DND-41 (cell line): ENCODE measurements around the gene HECTD1.
"Not testable (repeated sequence)": the region's sequence is repeated elsewhere in the genome, so short reads cannot be mapped to it uniquely, and the experiment has no call there.

Experiments
- ATAC-seq: fragments of 200-7000 bp; cut with Tn5 transposase; 3 replicates; pipeline ENCODE4 v1.9.1; 2021; ENCODE audit warnings: low read depth; ENCODE audit not compliant: insufficient read depth
- DNase-seq: peaks from one replicate; pipeline ENCODE4 v3.0.0-alpha.2; 2020
- H2AFZ ChIP-seq: 2 replicates; pipeline ENCODE4 v1.6.0; 2012; ENCODE audit warnings: low read depth, low read length
- H3K27ac ChIP-seq: 2 replicates; pipeline ENCODE4 v1.5.1; 2012; ENCODE audit warnings: low read length, inconsistent platforms
- H3K27me3 ChIP-seq: fragments of 200-600 bp; sonication (generic); 2 replicates; pipeline ENCODE4 v1.6.0; 2012; ENCODE audit warnings: low read length, mild to moderate bottlenecking, inconsistent platforms; ENCODE audit not compliant: insufficient read depth, poor library complexity
- H3K36me3 ChIP-seq: 2 replicates; pipeline ENCODE4 v1.5.1; 2012; ENCODE audit warnings: low read length, inconsistent platforms; ENCODE audit not compliant: insufficient read depth
- H3K4me1 ChIP-seq: 2 replicates; pipeline ENCODE4 v1.5.1; 2012; ENCODE audit warnings: mild to moderate bottlenecking, low read length; ENCODE audit not compliant: insufficient read depth
- H3K4me2 ChIP-seq: 2 replicates; pipeline ENCODE4 v1.6.0; 2012; ENCODE audit warnings: mild to moderate bottlenecking, moderate library complexity, low read length, inconsistent platforms; ENCODE audit not compliant: insufficient read depth
- H3K4me3 ChIP-seq, 2 experiments: fragments of 200-600 bp in 1 of 2; shearing (Covaris generic) in 1 of 2; 2 replicates each; pipeline ENCODE4 v1.5.1; 2012 to 2016; ENCODE audit warnings: inconsistent platforms in 2 of 2, low read length in 2 of 2, mild to moderate bottlenecking in 2 of 2, low read depth in 1 of 2, moderate library complexity in 1 of 2
- H3K79me2 ChIP-seq: 2 replicates; pipeline ENCODE4 v1.6.0; 2012; ENCODE audit warnings: low read length, inconsistent platforms; ENCODE audit not compliant: insufficient read depth
- H3K9ac ChIP-seq: 2 replicates; pipeline ENCODE4 v1.6.0; 2012; ENCODE audit warnings: low read depth, mild to moderate bottlenecking, inconsistent platforms, low read length, moderate library complexity
- H3K9me3 ChIP-seq: 2 replicates; pipeline ENCODE4 v1.5.1; 2012; ENCODE audit warnings: low read length, moderate library complexity, mild to moderate bottlenecking, inconsistent platforms; ENCODE audit not compliant: insufficient read depth, severe bottlenecking
- H4K20me1 ChIP-seq: 2 replicates; pipeline ENCODE4 v1.6.0; 2012; ENCODE audit warnings: low read length; ENCODE audit not compliant: insufficient read depth
- EZH2 ChIP-seq: IDR thresholded peaks from 3 replicates; pipeline ENCODE4 v1.6.1; 2012; ENCODE audit warnings: borderline replicate concordance, low read depth, mild to moderate bottlenecking, moderate library complexity, low read length, inconsistent platforms; ENCODE audit not compliant: severe bottlenecking
- TF ChIP-seq, protein P1 (sequence below): IDR thresholded peaks from 2 replicates; pipeline ENCODE4 v1.5.1; 2012; ENCODE audit warnings: borderline replicate concordance, low read length, moderate library complexity, mild to moderate bottlenecking; ENCODE audit not compliant: poor library complexity, severe bottlenecking; ENCODE audit errors: extremely low read depth

HECTD1 gene

DNA sequence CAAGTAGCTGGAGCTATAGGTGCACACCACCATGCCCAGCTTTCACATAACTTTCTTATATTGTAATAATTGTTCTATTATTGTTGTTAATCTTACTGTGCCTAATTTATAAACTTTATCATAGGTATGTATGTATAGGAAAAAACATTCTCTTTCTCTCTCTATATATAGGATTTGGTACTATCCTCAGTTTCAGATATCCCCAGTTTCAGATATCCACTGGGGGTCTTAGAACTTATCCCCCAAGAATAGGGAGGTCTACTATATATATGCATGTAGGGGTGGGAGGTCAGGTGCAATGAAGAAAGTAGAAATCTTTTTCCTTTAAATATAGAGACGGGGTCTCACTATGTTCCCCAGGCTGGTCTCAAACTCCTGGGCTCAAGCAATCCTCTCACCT, 110.5 kb downstream of the HECTD1 start:
- Histone ChIP-seq H3K27ac (no peak overlapping the region), H3K9ac (no peak overlapping the region), H3K9me3 (no peaks in the 10 kb centered on the region), H4K20me1 (no peaks in the 10 kb centered on the region; the same call in 1 of the 2 replicates), H3K36me3 (peaks cover 48% of the 10 kb centered on the region), H3K27me3 (no peaks in the 10 kb centered on the region), H2AFZ (no peak overlapping the region), H3K4me1 (no peaks in the 10 kb centered on the region), H3K79me2 (no peaks in the 10 kb centered on the region), H3K4me2 (no peak overlapping the region), H3K4me3 (no peak overlapping the region)
- no peak for DNase-seq
- ATAC-seq: no peak
- TF ChIP-seq, protein P1, sequence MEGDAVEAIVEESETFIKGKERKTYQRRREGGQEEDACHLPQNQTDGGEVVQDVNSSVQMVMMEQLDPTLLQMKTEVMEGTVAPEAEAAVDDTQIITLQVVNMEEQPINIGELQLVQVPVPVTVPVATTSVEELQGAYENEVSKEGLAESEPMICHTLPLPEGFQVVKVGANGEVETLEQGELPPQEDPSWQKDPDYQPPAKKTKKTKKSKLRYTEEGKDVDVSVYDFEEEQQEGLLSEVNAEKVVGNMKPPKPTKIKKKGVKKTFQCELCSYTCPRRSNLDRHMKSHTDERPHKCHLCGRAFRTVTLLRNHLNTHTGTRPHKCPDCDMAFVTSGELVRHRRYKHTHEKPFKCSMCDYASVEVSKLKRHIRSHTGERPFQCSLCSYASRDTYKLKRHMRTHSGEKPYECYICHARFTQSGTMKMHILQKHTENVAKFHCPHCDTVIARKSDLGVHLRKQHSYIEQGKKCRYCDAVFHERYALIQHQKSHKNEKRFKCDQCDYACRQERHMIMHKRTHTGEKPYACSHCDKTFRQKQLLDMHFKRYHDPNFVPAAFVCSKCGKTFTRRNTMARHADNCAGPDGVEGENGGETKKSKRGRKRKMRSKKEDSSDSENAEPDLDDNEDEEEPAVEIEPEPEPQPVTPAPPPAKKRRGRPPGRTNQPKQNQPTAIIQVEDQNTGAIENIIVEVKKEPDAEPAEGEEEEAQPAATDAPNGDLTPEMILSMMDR: no peak
- no peak for TF ChIP-seq EZH2

DNA sequence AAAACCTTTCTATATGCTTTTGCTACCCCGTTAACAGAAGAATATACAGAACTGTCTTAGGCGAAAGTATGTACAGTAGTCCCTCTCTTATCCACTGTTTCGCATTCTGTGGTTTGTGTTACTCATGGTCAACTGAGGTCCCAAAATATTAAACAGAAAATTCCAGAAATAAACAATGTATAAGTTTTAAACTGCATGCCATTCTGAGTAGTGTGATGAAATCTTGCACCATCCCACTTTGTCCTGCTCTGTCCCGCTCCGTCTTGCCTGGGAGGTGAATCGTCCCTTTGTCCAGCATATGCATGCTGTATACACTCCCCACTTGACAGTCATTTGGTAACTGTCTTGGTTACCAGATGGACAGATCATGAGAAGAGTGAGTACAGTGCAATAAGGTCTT, 111.3 kb downstream of the HECTD1 start:
- Histone ChIP-seq H2AFZ (no peak overlapping the region), H4K20me1 (no peaks in the 10 kb centered on the region; the same call in 1 of the 2 replicates), H3K9me3 (no peaks in the 10 kb centered on the region), H3K4me1 (no peaks in the 10 kb centered on the region), H3K9ac (no peak overlapping the region), H3K4me2 (no peak overlapping the region), H3K27ac (no peak overlapping the region), H3K4me3 (no peak overlapping the region), H3K27me3 (no peaks in the 10 kb centered on the region), H3K79me2 (no peaks in the 10 kb centered on the region), H3K36me3 (peaks cover 40% of the 10 kb centered on the region)
- TF ChIP-seq, protein P1: no peak
- no peak for TF ChIP-seq EZH2
- DNase-seq (no peak), ATAC-seq (no peak)

DNA sequence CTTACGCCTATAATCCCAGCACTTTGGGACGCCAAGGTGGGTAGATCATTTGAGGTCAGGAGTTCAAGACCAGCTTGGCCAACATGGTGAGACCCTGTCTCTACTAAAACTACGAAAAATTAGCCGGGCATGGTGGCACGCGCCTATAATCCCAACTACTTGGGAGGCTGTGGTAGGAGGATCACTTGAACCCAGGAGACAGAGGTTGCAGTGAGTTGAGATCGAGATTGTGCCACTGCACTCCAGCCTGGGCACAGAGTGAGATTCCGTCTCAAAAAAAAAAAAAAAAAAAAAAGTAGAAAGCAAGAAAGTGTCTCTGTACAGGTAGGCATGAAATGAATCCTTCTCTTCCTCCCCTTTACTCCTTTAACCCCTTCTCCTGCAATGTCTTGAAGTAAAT, 111.8 kb downstream of the HECTD1 start:
- DNase-seq, H3K27me3 ChIP-seq, H3K4me3 ChIP-seq, H2AFZ ChIP-seq, H3K9me3 ChIP-seq, H3K4me1 ChIP-seq, H4K20me1 ChIP-seq, H3K9ac ChIP-seq, H3K79me2 ChIP-seq, H3K4me2 ChIP-seq, ATAC-seq, H3K27ac ChIP-seq: not testable (repeated sequence)
- peaks cover 35% of the 10 kb centered on the region for H3K36me3 ChIP-seq

DNA sequence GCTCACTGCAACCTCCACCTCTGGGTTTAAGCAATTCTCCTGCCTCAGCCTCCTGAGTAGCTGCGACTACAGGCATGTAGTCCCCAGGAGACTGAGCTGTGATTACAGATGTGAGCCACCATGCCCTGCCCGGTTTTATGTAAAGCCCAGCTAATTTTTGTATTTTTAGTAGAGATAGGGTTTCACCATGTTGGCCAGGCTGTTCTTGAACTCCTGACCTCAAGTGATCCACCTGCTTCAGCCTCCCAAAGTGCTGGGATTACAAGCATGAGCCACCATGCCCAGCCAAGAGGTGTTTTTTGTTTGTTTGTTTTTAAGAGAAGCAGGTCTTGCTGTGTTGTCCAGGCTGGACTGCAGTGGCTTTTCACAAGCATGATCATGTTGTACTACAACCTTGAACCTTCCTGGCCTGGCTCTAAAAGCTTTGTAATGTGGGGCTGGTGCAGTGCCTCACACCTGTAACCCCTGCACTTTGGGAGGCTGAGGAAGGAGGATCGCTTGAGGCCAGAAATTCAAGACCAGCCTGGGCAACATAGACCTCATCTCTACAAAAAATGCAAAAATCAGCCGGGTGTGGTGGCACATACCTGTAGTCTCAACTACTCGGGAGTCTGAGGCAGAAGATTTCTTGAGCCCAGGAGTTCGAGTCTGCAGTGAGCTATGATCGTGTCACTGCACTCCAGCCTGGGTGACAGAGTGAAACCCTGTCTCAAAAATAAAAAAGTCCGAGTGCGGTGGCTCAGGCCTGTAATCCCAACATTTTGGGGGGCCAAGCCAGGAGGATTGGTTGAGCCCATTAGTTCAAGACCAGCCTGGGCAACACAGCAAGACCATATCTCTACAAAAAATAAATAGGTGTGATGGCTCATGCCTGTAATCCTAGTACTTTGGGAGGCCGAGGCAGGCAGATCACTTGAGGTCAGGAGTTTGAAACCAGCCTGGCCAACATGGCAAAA, 113.4 kb downstream of the HECTD1 start:
- ATAC-seq, H3K4me3 ChIP-seq, H3K27me3 ChIP-seq, H3K27ac ChIP-seq, H3K9me3 ChIP-seq, H3K79me2 ChIP-seq, DNase-seq, H4K20me1 ChIP-seq, H3K9ac ChIP-seq, H3K4me2 ChIP-seq, H2AFZ ChIP-seq, H3K4me1 ChIP-seq: not testable (repeated sequence)
- peaks cover 21% of the 10 kb centered on the region; the same call in 1 of the 2 replicates for H3K36me3 ChIP-seq
